Measurements from ENCODE around the gene CDC25B. TPM values are rescaled to one million over a fixed set of nuclear protein-coding genes. Genes with fewer than 3 reads are reported as not detected.
A peak's percentile ranks its signal among the peaks of the same experiment; 100 is the strongest.

CDC25B gene
- total RNA-seq, 4 donors from 2014 or later = 13.2 to 72.8 (median 25.5) TPM

- H3K9me3 ChIP-seq = no peaks in the 10 kb centered on the region
- H3K36me3 ChIP-seq = no peaks in the 10 kb centered on the region
- peak; percentile 97 to 98 for DNase-seq
- no peaks in the 10 kb centered on the region for H3K27me3 ChIP-seq
- intact Hi-C loops (cut with DNase I; ENCODE audit: low total_unique reads) = loop anchor here (5.0 kb wide), 1 partner anchor 33 kb away; the partner anchor contains the start of gene CENPB
- peaks cover 0 to 4% of the 10 kb centered on the region in 2 donors for H3K4me1 ChIP-seq
- H3K27ac ChIP-seq = peak within 1 kb of the TSS; percentile 98
- TF ChIP-seq POLR2A (IDR thresholded peaks at IDR 0.05) (peak in 1 of 2 donors; percentile 79), CTCF (IDR thresholded peaks at IDR 0.05) (peak; percentile 98 to 100 (median 100))
- peak within 1 kb of the TSS; percentile 72 to 75 for H3K4me3 ChIP-seq
Measured at GRCh38 chr20:3820048-3820900, 24.2 kb downstream of the CDC25B start, which contains the start of gene AP5S1. Gene AP5S1 (plus strand): TSS chr20:3820547. CDS start chr20:3822118, 1,571 bp downstream.

GRCh38 chr20:3820901-3821727 lies 25.0 kb downstream of the CDC25B start:
- DNase-seq = no peak
- peak overlapping the region; percentile 98 for H3K27ac ChIP-seq
- TF ChIP-seq POLR2A (IDR thresholded peaks at IDR 0.05) (peak in 1 of 2 donors; percentile 6), CTCF (IDR thresholded peaks at IDR 0.05) (no peak)
- H3K4me3 ChIP-seq = peak overlapping the region; percentile 72 to 75
- H3K4me1 ChIP-seq = peaks cover 0 to 4% of the 10 kb centered on the region in 2 donors
- intact Hi-C loops (cut with DNase I; ENCODE audit: low total_unique reads) = loop anchor here (5.0 kb wide), 1 partner anchor 34 kb away; the partner anchor contains the start of gene CENPB
- no peaks in the 10 kb centered on the region for H3K27me3 ChIP-seq
- H3K36me3 ChIP-seq = no peaks in the 10 kb centered on the region
- H3K9me3 ChIP-seq = no peaks in the 10 kb centered on the region

- TF ChIP-seq CTCF (IDR thresholded peaks at IDR 0.05) = no peak
- no peak for TF ChIP-seq POLR2A (IDR thresholded peaks at IDR 0.05)
- DNase-seq = no peak
- Histone ChIP-seq H3K27ac (peak overlapping the region in 1 of 2 donors; percentile 98), H3K4me3 (no peak overlapping the region), H3K9me3 (no peaks in the 10 kb centered on the region), H3K27me3 (no peaks in the 10 kb centered on the region), H3K36me3 (no peaks in the 10 kb centered on the region), H3K4me1 (peaks cover 0 to 4% of the 10 kb centered on the region in 2 donors)
- intact Hi-C loops (cut with DNase I; ENCODE audit: low total_unique reads) = loop anchor here (5.0 kb wide), 1 partner anchor 35 kb away; the partner anchor contains the start of gene CENPB
Measured at GRCh38 chr20:3821996-3822395, 25.9 kb downstream of the CDC25B start.

- Histone ChIP-seq H3K4me3 (no peak overlapping the region), H3K27ac (no peak overlapping the region), H3K4me1 (peaks cover 0 to 4% of the 10 kb centered on the region in 2 donors), H3K36me3 (no peaks in the 10 kb centered on the region), H3K27me3 (no peaks in the 10 kb centered on the region), H3K9me3 (no peaks in the 10 kb centered on the region)
- DNase-seq = no peak
- TF ChIP-seq CTCF (IDR thresholded peaks at IDR 0.05) = no peak
- no peak for TF ChIP-seq POLR2A (IDR thresholded peaks at IDR 0.05)
- intact Hi-C loops (cut with DNase I; ENCODE audit: low total_unique reads) = loop anchor here (5.0 kb wide), 1 partner anchor 37 kb away; the partner anchor contains the start of gene CENPB
Measured at GRCh38 chr20:3823881-3824280, 27.8 kb downstream of the CDC25B start.
